ENCODE data around the gene HID1.
A peak's percentile ranks its signal among the peaks of the same experiment; 100 is the strongest.
"Not testable (repeated sequence)": the region's sequence is repeated elsewhere in the genome, so short reads cannot be mapped to it uniquely, and the experiment has no call there.

Gene HID1

GRCh38 chr17:74972107-74972972 is at the start of gene HID1:
Gene HID1, minus strand, starts transcription at chr17:74972759. Its CDS starts 103 bp downstream, at chr17:74972656.
- no peak for DNase-seq

DNA sequence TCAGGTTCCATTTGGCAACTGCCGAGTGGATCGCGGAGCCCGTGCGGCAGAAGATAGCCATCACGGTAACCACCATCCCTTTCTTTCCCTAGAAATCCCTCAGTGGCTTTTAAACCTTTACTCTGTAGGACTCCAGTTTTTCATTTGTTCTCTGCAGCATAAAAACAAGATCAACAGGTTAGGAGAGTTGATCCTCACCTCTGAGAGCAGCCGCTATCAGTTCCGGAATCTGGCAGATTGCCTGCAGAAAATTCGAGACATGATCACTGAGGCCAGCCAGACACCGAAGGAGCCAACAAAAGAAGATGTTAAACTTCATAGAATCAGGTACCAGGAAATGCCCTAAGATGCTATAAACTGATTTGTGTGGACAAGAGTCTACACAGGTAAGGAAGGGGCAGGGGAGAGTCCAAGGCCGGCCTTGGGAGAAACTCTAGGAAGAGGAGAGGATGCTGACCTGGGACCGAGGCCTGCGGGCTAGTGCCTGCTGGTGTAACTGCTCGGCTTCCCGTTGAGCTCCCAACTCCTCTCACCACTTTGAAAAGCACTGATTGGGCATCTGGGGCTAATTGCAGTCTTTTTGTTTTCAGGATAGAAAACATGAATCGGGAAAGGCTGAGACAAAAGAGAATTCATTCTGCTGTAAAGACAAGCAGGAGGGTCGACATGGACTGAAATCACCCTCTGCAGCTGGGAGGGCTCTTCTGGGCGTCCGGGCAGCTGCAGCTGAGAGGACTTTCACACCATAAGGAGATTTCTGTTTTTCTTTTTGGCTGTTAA is 48.0 kb upstream of the HID1 start:
- no peak for DNase-seq

DNA sequence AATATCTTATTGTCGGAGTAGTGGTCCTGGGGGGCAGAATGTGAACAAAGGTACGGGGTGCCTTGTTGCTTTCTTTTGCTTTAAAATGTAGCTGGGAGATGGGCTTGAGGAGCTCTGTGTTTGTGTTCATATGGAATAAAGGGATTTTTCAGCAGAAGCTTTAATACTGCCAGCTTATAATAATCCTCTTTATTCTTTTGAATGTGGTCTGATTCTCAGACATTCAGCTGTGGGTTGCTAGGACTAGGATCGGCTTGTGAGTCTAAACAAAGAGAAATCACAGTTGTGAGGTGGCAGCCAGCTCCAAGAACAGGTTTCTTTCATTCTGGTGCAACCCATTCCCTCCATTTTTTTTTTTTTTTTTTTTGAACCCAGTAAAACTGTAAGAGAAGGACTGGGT is 47.2 kb upstream of the HID1 start:
- DNase-seq, result no peak

- DNase-seq, result no peak
Measured at GRCh38 chr17:75019146-75019545, 46.6 kb upstream of the HID1 start.

- DNase-seq, result no peak
Measured at GRCh38 chr17:75013092-75013559, 40.6 kb upstream of the HID1 start.

DNA sequence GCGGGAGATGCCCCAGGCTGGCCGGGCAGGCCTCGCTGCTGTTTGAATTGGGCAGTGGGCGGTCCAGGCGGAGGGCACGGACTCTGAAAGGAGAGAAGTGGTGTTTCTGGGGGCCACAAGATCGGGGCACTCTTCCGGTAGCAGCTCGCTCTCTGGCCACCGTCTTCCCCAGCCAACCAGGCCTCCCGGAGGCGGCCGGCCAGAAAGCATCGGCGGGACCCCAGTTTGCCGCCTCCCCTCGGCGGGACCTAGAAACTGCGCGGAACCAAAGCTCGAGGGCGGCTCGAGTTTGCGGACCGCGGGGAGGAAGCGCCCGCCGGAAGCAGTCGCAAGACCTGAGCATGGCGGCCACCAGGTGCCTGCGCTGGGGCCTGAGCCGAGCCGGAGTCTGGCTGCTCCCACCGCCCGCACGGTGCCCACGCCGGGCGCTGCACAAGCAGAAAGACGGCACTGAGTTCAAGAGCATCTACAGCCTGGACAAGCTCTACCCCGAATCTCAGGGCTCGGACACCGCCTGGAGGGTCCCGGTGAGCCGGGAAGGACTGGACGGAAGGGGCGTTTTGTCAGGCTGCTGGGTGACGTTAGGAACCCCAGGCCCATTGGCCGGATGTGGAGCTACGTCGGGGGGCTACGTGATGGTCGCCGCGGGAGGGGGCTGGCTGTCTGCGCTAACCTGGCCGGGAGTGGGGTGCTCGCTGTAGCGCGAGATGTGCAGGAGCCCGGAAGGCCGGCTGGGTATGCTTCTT is 40.0 kb upstream of the HID1 start, which contains the start of gene MRPL58:
Gene MRPL58, plus strand, starts transcription at position 325 of the 746 bp plus-strand sequence. Its CDS starts 17 bp downstream, at position 342.
- peak; percentile 89 for DNase-seq

DNA sequence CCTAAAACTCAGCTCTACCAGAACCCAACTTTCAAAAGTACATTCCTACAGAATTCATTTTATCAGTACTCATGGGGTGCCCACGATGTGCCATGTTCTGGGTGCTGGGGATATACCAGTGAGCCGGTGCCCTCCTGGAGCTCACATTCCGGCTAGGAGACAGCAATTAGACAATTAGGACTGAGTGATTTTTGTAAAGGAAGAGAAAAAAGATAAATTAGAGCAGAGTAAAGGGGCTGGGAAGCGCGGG is 39.5 kb upstream of the HID1 start:
- DNase-seq, result no peak

DNA sequence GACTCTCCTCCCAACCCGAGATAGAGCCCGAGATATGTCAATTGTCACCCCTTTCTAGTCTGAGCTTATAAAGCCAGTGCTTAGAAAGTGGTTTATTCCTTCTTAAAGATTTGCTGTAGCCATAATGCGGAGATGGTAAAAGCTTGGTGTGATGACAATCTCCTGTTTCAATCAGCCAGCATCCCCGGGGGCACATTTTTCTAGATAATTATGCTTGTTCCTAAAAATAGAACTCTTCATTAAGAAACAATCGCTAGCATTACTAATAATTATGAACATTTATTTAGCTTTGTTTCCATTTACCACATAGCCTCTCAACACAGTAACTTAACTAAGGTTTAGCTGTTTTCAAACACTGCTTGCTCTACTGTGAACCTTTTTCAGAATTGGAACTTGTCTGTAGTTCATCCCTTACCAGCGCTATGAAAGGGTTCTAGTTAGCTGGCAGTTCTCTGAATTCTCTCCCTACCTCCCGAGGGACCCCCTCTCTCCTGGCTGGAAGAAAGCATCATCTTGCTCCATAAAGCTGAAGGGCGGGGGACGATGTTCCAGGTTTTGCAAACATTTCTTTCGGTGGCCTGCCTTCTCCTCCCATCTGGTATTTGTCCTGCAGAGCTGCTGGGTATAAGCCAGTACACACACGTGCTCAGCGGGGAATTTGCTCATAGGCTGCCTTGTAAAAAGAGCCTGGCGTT is 39.0 kb upstream of the HID1 start:
- peak; percentile 60 for DNase-seq

GRCh38 chr17:75010683-75011400 is 38.3 kb upstream of the HID1 start:
- peak; percentile 20 for DNase-seq

GRCh38 chr17:75009139-75009724 is 36.7 kb upstream of the HID1 start:
- DNase-seq, result no peak

- no peak for DNase-seq
Measured at GRCh38 chr17:75008373-75008772, 35.8 kb upstream of the HID1 start.

DNA sequence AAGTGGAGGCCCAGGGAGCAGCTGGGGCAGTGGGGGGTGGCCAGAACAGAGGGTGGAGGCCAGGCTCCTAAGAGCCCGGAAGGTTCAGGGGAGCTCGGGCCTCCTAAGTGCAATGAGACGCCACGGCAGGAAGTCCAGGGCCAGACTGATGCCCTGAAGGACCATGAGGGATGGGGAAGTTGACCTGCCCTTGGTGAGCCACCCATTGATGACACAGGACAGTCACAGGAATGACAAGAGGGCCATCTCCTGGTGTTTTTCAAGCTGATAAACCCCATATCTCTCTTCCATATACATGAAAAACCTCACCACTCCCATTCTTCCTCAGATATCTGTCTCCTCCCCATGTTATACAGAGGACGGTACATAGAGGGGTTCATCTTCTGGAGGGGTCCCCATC is 34.1 kb upstream of the HID1 start:
- DNase-seq, result no peak

DNA sequence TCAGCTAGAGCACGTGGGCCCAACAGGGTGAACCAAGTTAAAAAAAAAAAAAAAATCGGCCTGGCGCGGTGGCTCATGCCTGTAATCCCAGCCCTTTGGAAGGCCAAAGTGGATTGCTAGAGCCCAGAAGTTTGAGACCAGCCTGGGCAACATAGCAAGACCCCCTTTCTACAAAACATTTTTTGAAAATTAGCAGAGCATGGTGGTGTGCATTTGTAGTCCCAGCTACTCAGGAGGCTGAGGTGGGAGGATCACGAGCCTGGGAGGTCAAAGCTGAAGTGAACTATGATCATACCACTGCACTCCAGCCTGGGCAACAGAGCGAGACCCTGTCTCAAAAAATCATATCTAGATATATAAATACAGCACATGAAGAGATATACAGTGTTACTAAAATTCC is 33.5 kb upstream of the HID1 start:
- not testable (repeated sequence) for DNase-seq

- no peak for DNase-seq
Measured at GRCh38 chr17:75005291-75005690, 32.7 kb upstream of the HID1 start.

GRCh38 chr17:75004371-75004770 is 31.8 kb upstream of the HID1 start:
- DNase-seq, result no peak

- DNase-seq, result no peak
Measured at GRCh38 chr17:75003957-75004355, 31.4 kb upstream of the HID1 start.

GRCh38 chr17:75003070-75003956 is 30.8 kb upstream of the HID1 start:
- no peak for DNase-seq

DNA sequence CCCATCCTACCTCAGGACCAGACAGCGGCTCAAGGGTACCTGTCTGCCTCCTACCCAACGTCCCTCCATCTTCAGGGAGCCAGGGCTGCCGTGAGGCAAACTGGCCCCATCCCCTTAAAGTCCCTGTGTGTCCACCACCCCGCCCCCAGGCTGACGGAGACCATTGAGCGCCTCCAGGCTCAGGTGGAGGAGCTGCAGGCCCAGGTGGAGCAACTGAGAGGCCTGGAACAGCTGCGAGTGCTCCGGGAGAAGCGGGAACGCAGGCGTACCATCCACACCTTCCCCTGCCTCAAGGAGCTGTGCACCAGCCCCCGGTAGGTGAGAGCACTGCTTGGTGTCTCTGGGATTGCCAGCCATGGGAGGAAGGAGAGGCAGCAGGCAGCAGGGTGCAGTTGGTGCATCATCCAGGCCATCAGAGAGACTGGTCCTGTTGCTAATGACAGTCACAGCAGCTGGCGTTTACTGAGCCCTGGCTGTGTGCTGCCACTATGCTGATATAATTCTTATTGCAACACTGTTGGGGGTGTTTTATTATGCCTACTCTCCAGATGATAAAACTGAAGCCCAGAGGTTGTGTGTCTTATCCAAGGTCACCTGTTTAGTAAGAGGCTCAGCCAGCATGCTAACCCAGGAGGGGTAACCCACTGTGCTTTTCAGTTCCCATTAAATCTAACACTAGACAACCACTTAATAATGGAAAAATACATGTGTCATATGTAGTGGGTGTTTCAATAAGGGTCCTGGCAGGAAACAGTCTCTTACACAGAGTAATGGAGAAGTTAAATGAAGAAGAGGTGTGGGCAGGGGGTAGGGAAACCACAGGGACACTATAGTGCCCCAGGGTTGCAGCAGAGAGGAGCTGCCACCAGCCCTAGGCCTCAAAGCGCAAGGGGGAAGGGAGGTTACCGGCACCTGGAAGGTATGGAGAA is 29.6 kb upstream of the HID1 start:
- no peak for DNase-seq

DNA sequence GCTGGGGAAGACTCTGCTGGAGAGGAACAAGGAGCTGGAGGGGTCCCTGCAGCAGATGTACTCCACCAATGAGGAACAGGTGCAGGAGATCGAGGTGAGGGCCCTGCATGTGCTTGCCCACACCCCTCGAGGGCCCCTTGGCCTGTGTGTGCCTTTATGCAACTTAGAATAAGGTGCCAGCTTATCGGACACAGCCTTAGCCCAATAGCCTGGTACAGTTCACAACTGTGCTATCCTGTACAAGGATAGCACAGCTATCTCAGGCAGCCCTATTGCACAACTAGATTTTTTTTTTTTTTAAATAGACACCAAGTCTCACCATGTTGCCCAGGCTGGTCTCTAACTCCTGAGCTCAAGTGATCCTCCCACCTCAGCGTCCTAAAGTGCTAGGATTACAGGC is 27.0 kb upstream of the HID1 start:
- DNase-seq, result no peak
